Kidney (tissue), 14 donors: ENCODE measurements around the gene TXLNA. TPM values are rescaled to one million over a fixed set of nuclear protein-coding genes. Genes with fewer than 3 reads are reported as not detected.
A peak's percentile ranks its signal among the peaks of the same experiment; 100 is the strongest.

Experiments
- DNase-seq, 5 donors: peaks; one replicate each; pipeline ENCODE4 v3.0.0-alpha.2; 2013 to 2020
- FAIRE-seq: peaks from 2 replicates; lab custom pipeline; 2012; peaks lifted over from hg19 to GRCh38; lab: Jason Lieb, UNC
- H3K27ac ChIP-seq, 2 donors: one replicate each; pipeline ENCODE4 v1.7.0; 2013; ENCODE audit warnings: low read depth in 2 of 2, low read length in 2 of 2, inconsistent platforms in 1 of 2
- H3K27me3 ChIP-seq: one replicate; pipeline ENCODE4 v1.7.1; 2013; ENCODE audit warnings: low read length, inconsistent platforms; ENCODE audit not compliant: control insufficient read depth, insufficient read depth
- H3K36me3 ChIP-seq, 3 donors: one replicate each; pipeline versions ENCODE4 v1.7.0 to v1.7.1; 2013; ENCODE audit warnings: low read length in 3 of 3, control low read depth in 1 of 3, inconsistent platforms in 1 of 3; ENCODE audit not compliant: insufficient read depth in 3 of 3, control insufficient read depth in 2 of 3
- H3K4me1 ChIP-seq, 3 donors: one replicate each; pipeline versions ENCODE4 v1.7.0 to v1.7.1; 2013; ENCODE audit warnings: low read length in 3 of 3, inconsistent platforms in 1 of 3, low read depth in 1 of 3; ENCODE audit not compliant: control insufficient read depth in 2 of 3, insufficient read depth in 2 of 3
- H3K4me3 ChIP-seq, 3 donors: one replicate each; pipeline versions ENCODE4 v1.7.0 to v1.8.1; 2013; ENCODE audit warnings: low read length in 3 of 3, control low read depth in 1 of 3, inconsistent platforms in 1 of 3
- H3K9ac ChIP-seq, 3 donors: one replicate each; pipeline versions ENCODE4 v1.7.0 to v1.7.1; 2013; ENCODE audit warnings: low read length in 3 of 3, control low read depth in 1 of 3, inconsistent platforms in 1 of 3
- H3K9me3 ChIP-seq, 3 donors: one replicate each; pipeline versions ENCODE4 v1.7.0 to v1.7.1; 2013; ENCODE audit warnings: low read length in 3 of 3, control low read depth in 1 of 3, inconsistent platforms in 1 of 3; ENCODE audit not compliant: control insufficient read depth in 2 of 3, insufficient read depth in 1 of 3
- intact Hi-C: fragments of 100-400 bp; cut with DNase I; formaldehyde crosslinking; loops from one replicate; pipeline ENCODE4 v1.11.1; 2022
- polyA plus RNA-seq: library from polyadenylated mRNA; stranded (reverse); fragments of 350-450 nt; fragmentation: Illumina TruSeq; extraction: RNeasy Lipid Tissue Mini Kit (QIAGEN cat#74804); gene quantifications from one replicate; pipeline ENCODE4 v1.2.3, GENCODE V29; 2014; ENCODE audit warnings: low read depth, low replicate concordance; ENCODE audit not compliant: insufficient read depth
- total RNA-seq: library from RNA; stranded (reverse); fragmentation: NEBNext Ultra II Directional; extraction: Animal tissue kit (Norgen Biotek cat#: 25700); gene quantifications from one replicate; pipeline ENCODE4 v1.2.1, GENCODE V29; 2021
- TF ChIP-seq, protein P1 (sequence below): IDR thresholded peaks from 3 replicates; pipeline ENCODE4 v1.5.1; 2012; ENCODE audit warnings: mild to moderate bottlenecking, moderate library complexity, borderline replicate concordance; ENCODE audit not compliant: insufficient read depth; ENCODE audit errors: extremely low read depth
- donor health status: control.
- donor health status: control.
- donor health status: control.
- donor health status: control.
- donor health status: control.
- donor health status: DM: yes; HTN: yes; CAD: no.
- donor health status: Normal renal cell carcinoma (clear cell type).

TXLNA gene
- total and polyA plus RNA-seq, 2 donors from 2014 or later = 19.9 to 58.6 TPM

DNA sequence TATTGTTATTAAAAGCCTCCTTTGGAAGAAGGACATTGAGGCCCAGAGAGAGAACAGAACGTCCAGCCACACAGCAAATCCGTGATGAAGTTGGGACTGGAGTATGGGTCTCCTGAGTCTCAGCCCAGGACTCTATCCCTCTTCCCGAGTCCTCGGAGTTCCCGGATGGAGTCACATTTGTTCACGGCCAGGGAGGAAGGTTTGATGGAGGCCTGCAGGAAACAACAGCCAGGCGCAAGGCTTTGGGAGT lies 357 bp upstream of the TXLNA start:
- Histone ChIP-seq H3K9me3 (no peaks in the 10 kb centered on the region), H3K36me3 (peaks cover 0 to 15% (median 3%) of the 10 kb centered on the region in 3 donors), H3K27ac (peak overlapping the region; percentile 97 to 98), H3K4me1 (peaks cover 5 to 20% (median 19%) of the 10 kb centered on the region in 3 donors), H3K9ac (peak overlapping the region; percentile 44 to 73 (median 71)), H3K27me3 (no peaks in the 10 kb centered on the region), H3K4me3 (peak overlapping the region; percentile 62 to 81 (median 73))
- intact Hi-C loops = no loop called here
- DNase-seq = no peak
- FAIRE-seq = no peak
- TF ChIP-seq, protein P1, sequence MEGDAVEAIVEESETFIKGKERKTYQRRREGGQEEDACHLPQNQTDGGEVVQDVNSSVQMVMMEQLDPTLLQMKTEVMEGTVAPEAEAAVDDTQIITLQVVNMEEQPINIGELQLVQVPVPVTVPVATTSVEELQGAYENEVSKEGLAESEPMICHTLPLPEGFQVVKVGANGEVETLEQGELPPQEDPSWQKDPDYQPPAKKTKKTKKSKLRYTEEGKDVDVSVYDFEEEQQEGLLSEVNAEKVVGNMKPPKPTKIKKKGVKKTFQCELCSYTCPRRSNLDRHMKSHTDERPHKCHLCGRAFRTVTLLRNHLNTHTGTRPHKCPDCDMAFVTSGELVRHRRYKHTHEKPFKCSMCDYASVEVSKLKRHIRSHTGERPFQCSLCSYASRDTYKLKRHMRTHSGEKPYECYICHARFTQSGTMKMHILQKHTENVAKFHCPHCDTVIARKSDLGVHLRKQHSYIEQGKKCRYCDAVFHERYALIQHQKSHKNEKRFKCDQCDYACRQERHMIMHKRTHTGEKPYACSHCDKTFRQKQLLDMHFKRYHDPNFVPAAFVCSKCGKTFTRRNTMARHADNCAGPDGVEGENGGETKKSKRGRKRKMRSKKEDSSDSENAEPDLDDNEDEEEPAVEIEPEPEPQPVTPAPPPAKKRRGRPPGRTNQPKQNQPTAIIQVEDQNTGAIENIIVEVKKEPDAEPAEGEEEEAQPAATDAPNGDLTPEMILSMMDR = no peak

DNA sequence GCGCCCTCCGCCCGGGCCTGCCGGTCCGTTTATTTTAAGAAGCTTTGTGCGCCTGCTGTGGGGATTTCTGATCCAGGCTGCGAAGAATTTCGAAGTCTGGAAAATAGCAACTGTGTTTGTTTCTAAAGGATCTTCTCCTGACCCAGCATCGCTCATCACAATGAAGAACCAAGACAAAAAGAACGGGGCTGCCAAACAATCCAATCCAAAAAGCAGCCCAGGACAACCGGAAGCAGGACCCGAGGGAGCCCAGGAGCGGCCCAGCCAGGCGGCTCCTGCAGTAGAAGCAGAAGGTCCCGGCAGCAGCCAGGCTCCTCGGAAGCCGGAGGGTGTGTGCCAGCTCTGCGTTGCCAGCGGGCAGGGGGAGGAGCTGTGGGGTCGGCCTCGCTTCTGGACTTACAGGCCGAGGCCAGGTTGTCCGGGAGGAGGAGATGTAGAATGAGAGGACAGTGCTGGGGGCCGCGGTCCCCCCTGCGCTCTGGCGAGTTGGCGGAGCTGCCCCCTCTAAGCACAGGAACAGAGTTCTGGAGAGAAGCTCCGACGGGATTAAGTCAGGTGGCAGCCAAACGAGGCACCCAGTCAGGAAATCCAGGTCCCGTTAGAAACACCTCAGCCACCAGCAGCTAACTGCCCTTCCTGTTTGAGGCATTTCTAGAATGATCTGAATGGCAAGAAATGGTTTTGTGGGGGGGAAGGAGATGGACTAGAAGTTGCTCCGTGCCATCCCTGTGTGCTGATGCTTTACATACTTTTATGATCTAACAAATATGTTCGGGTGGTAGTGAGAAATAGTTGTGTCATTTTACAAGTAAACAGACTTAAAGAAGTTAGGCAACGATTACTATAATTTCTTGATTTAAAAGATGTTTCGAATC lies 948 bp downstream of the TXLNA start:
- Histone ChIP-seq H3K27ac (peak overlapping the region; percentile 97 to 98), H3K9me3 (no peaks in the 10 kb centered on the region), H3K27me3 (no peaks in the 10 kb centered on the region), H3K4me3 (peak overlapping the region; percentile 49 to 76 (median 62)), H3K9ac (peak overlapping the region; percentile 35 to 94 (median 82)), H3K4me1 (peaks cover 5 to 22% (median 19%) of the 10 kb centered on the region in 3 donors), H3K36me3 (peaks cover 0 to 19% (median 9%) of the 10 kb centered on the region in 3 donors)
- DNase-seq (peak; percentile 54 to 88 (median 64)), FAIRE-seq (no peak)
- TF ChIP-seq, protein P1 = no peak
- intact Hi-C loops = no loop called here

DNA sequence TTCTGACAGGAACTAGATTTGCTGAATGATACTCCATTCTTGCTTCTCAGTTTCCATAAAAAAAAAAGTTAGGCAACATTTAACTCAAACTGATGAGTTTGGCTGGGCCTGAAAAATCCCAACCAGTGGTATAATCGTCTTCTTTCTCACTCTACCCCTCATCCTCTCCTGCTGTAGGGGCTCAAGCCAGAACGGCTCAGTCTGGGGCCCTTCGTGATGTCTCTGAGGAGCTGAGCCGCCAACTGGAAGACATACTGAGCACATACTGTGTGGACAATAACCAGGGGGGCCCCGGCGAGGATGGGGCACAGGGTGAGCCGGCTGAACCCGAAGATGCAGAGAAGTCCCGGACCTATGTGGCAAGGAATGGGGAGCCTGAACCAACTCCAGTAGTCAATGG lies 1.6 kb downstream of the TXLNA start:
- Histone ChIP-seq H3K4me1 (peaks cover 5 to 22% (median 19%) of the 10 kb centered on the region in 3 donors), H3K4me3 (peak overlapping the region in 2 of 3 donors; percentile 62 to 76), H3K36me3 (peaks cover 0 to 23% (median 9%) of the 10 kb centered on the region in 3 donors), H3K27ac (peak overlapping the region in 1 of 2 donors; percentile 49), H3K9ac (peak overlapping the region in 2 of 3 donors; percentile 14 to 94), H3K27me3 (no peaks in the 10 kb centered on the region), H3K9me3 (no peaks in the 10 kb centered on the region)
- DNase-seq (no peak), FAIRE-seq (no peak)
- TF ChIP-seq, protein P1 = no peak
- intact Hi-C loops = no loop called here
